ENCODE measurements around the gene ATAD3A. TPM values are rescaled to one million over a fixed set of nuclear protein-coding genes. Genes with fewer than 3 reads are reported as not detected.

Gene ATAD3A
- total and polyA plus RNA-seq, 2 of the 4 experiments (the other 2 are of a cell fraction) = 27.2 to 34.0 TPM

- peaks cover 18 to 69% of the 10 kb centered on the region in 2 experiments for H3K79me1 ChIP-seq (ENCODE audit: low read depth in 1 of 2, low read length in 2 of 2)
- ChIA-PET CTCF (no interaction called here), POLR2A (ENCODE audit: unreplicated experiment) (no interaction called here)
- no peak overlapping the region for H3K18ac ChIP-seq (ENCODE audit: low read depth, low read length)
- H3K4me3 ChIP-seq (ENCODE audit: insufficient read depth, low read depth, low read length) = no peak overlapping the region
- H3K23ac ChIP-seq (ENCODE audit: low read depth, low read length) = no peak overlapping the region
- no peaks in the 10 kb centered on the region for H3K27me3 ChIP-seq (ENCODE audit: control insufficient read depth, insufficient read depth, low read length)
- no peak overlapping the region for H3K56ac ChIP-seq (ENCODE audit: extremely low read depth, insufficient read depth, low read length)
- peaks cover 19% of the 10 kb centered on the region; the same call in 1 of the 2 replicates for H3K9me1 ChIP-seq (ENCODE audit: insufficient read depth, low read length)
- in situ Hi-C loops (cut with MboI; ENCODE audit: low sequenced_read_pairs) (no loop called here), intact Hi-C loops (cut with micrococcal nuclease) (no loop called here), dilution Hi-C loops (cut with HindIII; ENCODE audit: low sequenced_read_pairs, unreplicated experiment) (no loop called here)
- no peak overlapping the region for H4K91ac ChIP-seq (ENCODE audit: insufficient read depth, low read depth, low read length)
- peaks cover 70% of the 10 kb centered on the region for H4K20me1 ChIP-seq (ENCODE audit: insufficient read depth, low read length)
- H4K5ac ChIP-seq (ENCODE audit: low read depth, low read length) = no peak overlapping the region
- no peak overlapping the region for H3K27ac ChIP-seq (ENCODE audit: insufficient read depth, low read length)
- peaks cover 54% of the 10 kb centered on the region for H3K36me3 ChIP-seq (ENCODE audit: control insufficient read depth, insufficient read depth, low read length)
- H2BK20ac ChIP-seq (ENCODE audit: low read depth, low read length) = no peak overlapping the region
- WGBS, 2 experiments (ENCODE audit: extremely low coverage in 2 of 2, insufficient read length in 1 of 2) = 97% methylated on average over 11 of the region's 12 CpGs; no CpG with 5 or more reads in 1 of the 2 experiments
- H2BK120ac ChIP-seq (ENCODE audit: low read depth, low read length) = no peak overlapping the region
- no peak overlapping the region for H2BK5ac ChIP-seq (ENCODE audit: low read depth, low read length, poor library complexity, severe bottlenecking)
- TF ChIP-seq ELK1 (IDR thresholded peaks at IDR 0.05; ENCODE audit: borderline replicate concordance, low read depth, low read length) (no peak), SMC3 (IDR thresholded peaks at IDR 0.05; ENCODE audit: low read depth, low read length) (no peak), POLR2A (IDR thresholded peaks at IDR 0.05; ENCODE audit: low read depth, low read length) (no peak)
- H4K8ac ChIP-seq (ENCODE audit: low read depth in 2 of 2, low read length in 2 of 2) = no peak overlapping the region
- no peaks in the 10 kb centered on the region for H3K9me3 ChIP-seq (ENCODE audit: control insufficient read depth, insufficient read depth, low read length)
- H2BK15ac ChIP-seq (ENCODE audit: low read depth, low read length) = no peak overlapping the region
- ATAC-seq (ENCODE audit: low read depth) (no peak), DNase-seq (no peak)
- H2AK5ac ChIP-seq (ENCODE audit: low read depth, low read length) = no peak overlapping the region
- no TSS peak for BruUV-seq (replicated peaks)
- no peak overlapping the region for H3K9ac ChIP-seq (ENCODE audit: low read depth, low read length)
- H3K4me2 ChIP-seq (ENCODE audit: low read depth, low read length) = no peak overlapping the region
- no peak overlapping the region for H3K4ac ChIP-seq (ENCODE audit: low read depth, low read length)
- H2AK9ac ChIP-seq (replicated peaks; ENCODE audit: low read depth, low read length, poor library complexity) = no peak overlapping the region
- H3K14ac ChIP-seq (replicated peaks; ENCODE audit: low read depth, low read length) = no peak overlapping the region
- peaks cover 2% of the 10 kb centered on the region; the same call in 1 of the 2 replicates for H3K4me1 ChIP-seq (ENCODE audit: control insufficient read depth, insufficient read depth, low read length)
- H2AFZ ChIP-seq (replicated peaks; ENCODE audit: low read length, poor library complexity) = no peak overlapping the region
These were observed 51.7 kb downstream of the ATAD3A start for GRCh38 chr1:1563688-1564087.

Measured in IMR-90 (cell line).